LNCaP clone FGC (cell line): ENCODE data around the gene RIPOR2.
"Not testable (repeated sequence)": the region's sequence is repeated elsewhere in the genome, so short reads cannot be mapped to it uniquely, and the experiment has no call there.

Experiments used
- DNase-seq: peaks from one replicate; pipeline ENCODE4 v3.0.0-alpha.2; 2011; ENCODE audit warnings: low read depth
- H3K4me3 ChIP-seq: 2 replicates; pipeline ENCODE4 v1.5.1; 2011; ENCODE audit warnings: mild to moderate bottlenecking, low read depth, low read length, control low read depth
- CTCF ChIP-seq: IDR thresholded peaks from 2 replicates; pipeline ENCODE4 v1.5.1; 2012; ENCODE audit warnings: mild to moderate bottlenecking; ENCODE audit not compliant: control insufficient read depth, insufficient read depth; ENCODE audit errors: extremely low read depth

The RIPOR2 gene

GRCh38 chr6:24880451-24880850 is 55.3 kb downstream of the RIPOR2 start:
- H3K4me3 ChIP-seq, result no peak overlapping the region
- DNase-seq, result no peak
- no peak for TF ChIP-seq CTCF

GRCh38 chr6:24879351-24879750 is 56.4 kb downstream of the RIPOR2 start:
- H3K4me3 ChIP-seq, result no peak overlapping the region
- DNase-seq, result no peak
- no peak for TF ChIP-seq CTCF

GRCh38 chr6:24877747-24878146 is 58.0 kb downstream of the RIPOR2 start:
- DNase-seq, H3K4me3 ChIP-seq: not testable (repeated sequence)

- H3K4me3 ChIP-seq, result no peak overlapping the region
- DNase-seq, result no peak
- TF ChIP-seq CTCF, result no peak
Observed at GRCh38 chr6:24876499-24877465, 59.0 kb downstream of the RIPOR2 start.

GRCh38 chr6:24875534-24875901 is 60.2 kb downstream of the RIPOR2 start:
- no peak for TF ChIP-seq CTCF
- H3K4me3 ChIP-seq, result no peak overlapping the region
- DNase-seq, result no peak

- no peak for TF ChIP-seq CTCF
- no peak for DNase-seq
- H3K4me3 ChIP-seq, result no peak overlapping the region
Observed at GRCh38 chr6:24874776-24875533, 60.8 kb downstream of the RIPOR2 start.

GRCh38 chr6:24874128-24874527 is 61.6 kb downstream of the RIPOR2 start:
- TF ChIP-seq CTCF, result no peak
- no peak for DNase-seq
- no peak overlapping the region for H3K4me3 ChIP-seq
